ENCODE results near the gene CHCHD6.

GRCh38 chr3:126758026-126758425 is 54.0 kb downstream of the CHCHD6 start:
- TF ChIP-seq FOXP2 (optimal IDR thresholded peaks at IDR 0.05; ENCODE audit: control extremely low read depth, extremely low read length, insufficient read depth): no peak
- TF ChIP-seq POLR2AphosphoS5 (IDR thresholded peaks at IDR 0.05; ENCODE audit: borderline replicate concordance, low read depth, low read length): no peak

Data from SK-N-MC (cell line).